Measurements from ENCODE around the gene SPHK1. TPM values are rescaled to one million over a fixed set of nuclear protein-coding genes. Genes with fewer than 3 reads are reported as not detected.

The SPHK1 gene
- polyA plus RNA-seq, 3 donors: 1.7 to 2.5 (median 2.3) TPM

- DNase-seq (ENCODE audit: low read depth in 3 of 3, low spot score in 2 of 3): no peak
Observed at GRCh38 chr17:76360461-76360860, 23.9 kb upstream of the SPHK1 start.

- no peak for DNase-seq (ENCODE audit: low read depth in 3 of 3, low spot score in 2 of 3)
Observed at GRCh38 chr17:76363107-76363842, 21.1 kb upstream of the SPHK1 start.

GRCh38 chr17:76365256-76365903, 19.0 kb upstream of the SPHK1 start:
- no peak for DNase-seq (ENCODE audit: low read depth in 3 of 3, low spot score in 2 of 3)

- DNase-seq (ENCODE audit: low read depth in 3 of 3, low spot score in 2 of 3): no peak
Observed at GRCh38 chr17:76366247-76366646, 18.2 kb upstream of the SPHK1 start.

GRCh38 chr17:76367642-76368041, 16.8 kb upstream of the SPHK1 start:
- DNase-seq (ENCODE audit: low read depth in 3 of 3, low spot score in 2 of 3): no peak

GRCh38 chr17:76368545-76368944, 15.9 kb upstream of the SPHK1 start:
- DNase-seq (ENCODE audit: low read depth in 3 of 3, low spot score in 2 of 3): no peak

GRCh38 chr17:76369379-76369778, 15.0 kb upstream of the SPHK1 start:
- DNase-seq (ENCODE audit: low read depth in 3 of 3, low spot score in 2 of 3): no peak

- DNase-seq (ENCODE audit: low read depth in 3 of 3, low spot score in 2 of 3): no peak
Observed at GRCh38 chr17:76369804-76370203, 14.6 kb upstream of the SPHK1 start.

GRCh38 chr17:76370261-76370993, 14.0 kb upstream of the SPHK1 start:
- no peak for DNase-seq (ENCODE audit: low read depth in 3 of 3, low spot score in 2 of 3)

- DNase-seq (ENCODE audit: low read depth in 3 of 3, low spot score in 2 of 3): no peak
Observed at GRCh38 chr17:76371656-76372628, 12.5 kb upstream of the SPHK1 start.

- no peak for DNase-seq (ENCODE audit: low read depth in 3 of 3, low spot score in 2 of 3)
Observed at GRCh38 chr17:76376318-76377133, 7.9 kb upstream of the SPHK1 start.

- DNase-seq (ENCODE audit: low read depth in 3 of 3, low spot score in 2 of 3): no peak
Observed at GRCh38 chr17:76378548-76379274, 5.7 kb upstream of the SPHK1 start.

GRCh38 chr17:76379275-76379641, 5.2 kb upstream of the SPHK1 start:
- no peak for DNase-seq (ENCODE audit: low read depth in 3 of 3, low spot score in 2 of 3)

GRCh38 chr17:76379646-76380376, 4.6 kb upstream of the SPHK1 start:
- no peak for DNase-seq (ENCODE audit: low read depth in 3 of 3, low spot score in 2 of 3)

- DNase-seq (ENCODE audit: low read depth in 3 of 3, low spot score in 2 of 3): no peak
Observed at GRCh38 chr17:76381633-76382350, 2.6 kb upstream of the SPHK1 start.

GRCh38 chr17:76382351-76382802, 2.0 kb upstream of the SPHK1 start:
- no peak for DNase-seq (ENCODE audit: low read depth in 3 of 3, low spot score in 2 of 3)

GRCh38 chr17:76382803-76383545, 1.4 kb upstream of the SPHK1 start:
- no peak for DNase-seq (ENCODE audit: low read depth in 3 of 3, low spot score in 2 of 3)
